B cell (primary cell): Measurements from ENCODE around the gene SERPINB6. TPM values are rescaled to one million over a fixed set of nuclear protein-coding genes. Genes with fewer than 3 reads are reported as not detected.

ENCODE experiments used
- ATAC-seq: fragments of 200-7000 bp; cut with Tn5 transposase; one replicate; pipeline ENCODE4 v1.10.0; 2021; ENCODE audit warnings: low read depth, mild to moderate bottlenecking, moderate number of reproducible peaks, moderate library complexity
- CTCF ChIA-PET: fragments of 350-600 bp; sonication (Branson Sonifier 250); formaldehyde crosslinking; loops from one replicate; lab custom pipeline; 2021; ENCODE audit warnings: antibody characterized with exemption, inconsistent platforms; lab: Charles Lee
- POLR2A ChIA-PET: fragments of 350-600 bp; sonication (Branson Sonifier 250); formaldehyde crosslinking; loops from one replicate; lab custom pipeline; 2021; ENCODE audit warnings: antibody characterized with exemption; lab: Charles Lee
- DNase-seq: peaks from one replicate; pipeline ENCODE4 v3.0.0; 2013
- H2AFZ ChIP-seq: 2 replicates; pipeline ENCODE4 v1.6.1; 2012; ENCODE audit warnings: mild to moderate bottlenecking, low read depth, low read length; ENCODE audit not compliant: insufficient read depth, poor library complexity, severe bottlenecking
- H3K27ac ChIP-seq, 2 donors: 1 replicate in 1 of 2; 2 replicates in 1 of 2; pipeline ENCODE4 v1.5.1; 2012 to 2013; ENCODE audit warnings: low read length in 2 of 2, mild to moderate bottlenecking in 2 of 2, moderate library complexity in 1 of 2
- H3K27me3 ChIP-seq, 4 experiments: fragments of 200-600 bp in 1 of 4; sonication (generic) in 1 of 4; replicated peaks in 1 of 4; 1 replicate in 2 of 4; 2 replicates in 2 of 4; pipeline versions ENCODE4 v1.6.1 to v1.7.0; 2013 to 2016; ENCODE audit warnings: low read length in 3 of 4, mild to moderate bottlenecking in 2 of 4, mixed read lengths in 1 of 4, moderate library complexity in 1 of 4; ENCODE audit not compliant: insufficient read depth in 4 of 4, control insufficient read depth in 3 of 4; ENCODE audit errors: control extremely low read depth in 1 of 4
- H3K36me3 ChIP-seq, 2 experiments: replicated peaks in 1 of 2; 1 replicate in 1 of 2; 2 replicates in 1 of 2; pipeline versions ENCODE4 v1.6.1 to v1.7.1; 2013; ENCODE audit warnings: low read length in 1 of 2; ENCODE audit not compliant: insufficient read depth in 2 of 2, control insufficient read depth in 1 of 2; ENCODE audit errors: control extremely low read depth in 1 of 2, extremely low read depth in 1 of 2
- H3K4me1 ChIP-seq, 2 donors: fragments of 200-600 bp in 1 of 2; sonication (generic) in 1 of 2; 1 replicate in 1 of 2; 2 replicates in 1 of 2; pipeline versions ENCODE4 v1.5.1 to v1.6.1; 2013 to 2017; ENCODE audit warnings: low read length in 2 of 2; ENCODE audit not compliant: control insufficient read depth in 2 of 2, insufficient read depth in 2 of 2
- H3K4me2 ChIP-seq: replicated peaks from 2 replicates; pipeline ENCODE3; 2012; ENCODE audit warnings: mild to moderate bottlenecking, low read depth, low read length; ENCODE audit not compliant: poor library complexity, severe bottlenecking
- H3K4me3 ChIP-seq, 5 experiments: fragments of 200-600 bp in 1 of 5; sonication (generic) in 1 of 5; 1 replicate in 3 of 5; 2 replicates in 2 of 5; pipeline versions ENCODE4 v1.5.1 to v1.7.0; 2011 to 2016; ENCODE audit warnings: low read length in 4 of 5, mild to moderate bottlenecking in 4 of 5, low read depth in 2 of 5, control low read depth in 1 of 5, moderate library complexity in 1 of 5; ENCODE audit not compliant: insufficient read depth in 1 of 5; ENCODE audit errors: control extremely low read depth in 1 of 5, extremely low read depth in 1 of 5
- H3K79me2 ChIP-seq: fragments of 200-600 bp; sonication (generic); one replicate; pipeline ENCODE4 v1.6.0; 2016; ENCODE audit warnings: low read length; ENCODE audit not compliant: control insufficient read depth, insufficient read depth
- H3K9ac ChIP-seq: fragments of 200-600 bp; sonication (generic); 2 replicates; pipeline ENCODE4 v1.6.1; 2017; ENCODE audit warnings: mild to moderate bottlenecking, low read length, moderate library complexity
- H3K9me3 ChIP-seq, 3 donors: one replicate each; pipeline versions ENCODE4 v1.6.1 to v1.7.1; 2013; ENCODE audit warnings: low read length in 2 of 3; ENCODE audit not compliant: control insufficient read depth in 2 of 3, insufficient read depth in 1 of 3; ENCODE audit errors: control extremely low read depth in 1 of 3
- H4K20me1 ChIP-seq: 2 replicates; pipeline ENCODE4 v1.6.0; 2012; ENCODE audit warnings: mild to moderate bottlenecking, low read length; ENCODE audit not compliant: insufficient read depth, control insufficient read depth, poor library complexity, severe bottlenecking
- H3K27ac Mint-ChIP-seq: one replicate; pipeline ENCODE4 v1.8.0; 2021; ENCODE audit warnings: mixed read lengths
- H3K27me3 Mint-ChIP-seq: one replicate; pipeline ENCODE4 v1.8.0; 2021; ENCODE audit warnings: mixed read lengths
- H3K4me1 Mint-ChIP-seq: one replicate; pipeline ENCODE4 v1.8.0; 2021; ENCODE audit warnings: mixed read lengths
- H3K4me3 Mint-ChIP-seq: one replicate; pipeline ENCODE4 v1.8.0; 2021; ENCODE audit warnings: mixed read lengths
- H3K9me3 Mint-ChIP-seq: one replicate; pipeline ENCODE4 v1.8.0; 2022; ENCODE audit warnings: mixed read lengths; ENCODE audit not compliant: insufficient read depth
- CTCF ChIP-seq: fragments of 200-600 bp; IDR thresholded peaks from one replicate; pipeline ENCODE4 v1.8.0; 2022; ENCODE audit warnings: antibody characterized with exemption, mild to moderate bottlenecking
- EZH2 ChIP-seq: IDR thresholded peaks from 2 replicates; pipeline ENCODE4 v1.6.1; 2012; ENCODE audit warnings: borderline replicate concordance, low read depth, mild to moderate bottlenecking, moderate library complexity, low read length; ENCODE audit not compliant: insufficient read depth, poor library complexity, severe bottlenecking
- WGBS: methylation state at CpG from one replicate; pipeline ENCODE4 v1.1.5; 2013; ENCODE audit warnings: missing lambda C conversion rate; ENCODE audit not compliant: insufficient coverage; 5-methylcytosine and 5-hydroxymethylcytosine counted together
- intact Hi-C: fragments of 100-400 bp; cut with micrococcal nuclease; formaldehyde crosslinking; loops from one replicate; pipeline ENCODE4 v1.10.0; 2022
- polyA plus RNA-seq: library from polyadenylated mRNA; depleted of rRNA; stranded (reverse); fragments of >200 nt; gene quantifications from 2 replicates; pipeline ENCODE4 v1.2.3, GENCODE V29; 2012
- total RNA-seq, 2 donors: library from RNA; stranded (reverse); fragments of 120-200 nt in 1 of 2; gene quantifications; 1 replicate in 1 of 2; 2 replicates in 1 of 2; pipeline versions ENCODE4 v1.2.3 to v1.2.4, GENCODE V29; 2013 to 2022

The SERPINB6 gene
- total and polyA plus RNA-seq, 2 donors (not counting 1 experiment from before 2014, with no cell fraction given), result 35.2 to 58.5 TPM

- DNase-seq (no peak), ATAC-seq (no peak)
- CTCF ChIA-PET, result interaction anchor here (0.6 to 3.0 kb wide), 7 partner anchors 8 to 121 kb away, joined by 3 to 16 read pairs (median 3); partner anchors contain the start of gene NQO2
- POLR2A ChIA-PET, result interaction anchor here (0.6 kb wide), 1 partner anchor 229 kb away, joined by 9 read pairs; no protein-coding TSS in a partner anchor
- H3K9me3 Mint-ChIP-seq, result no peaks in the 10 kb centered on the region
- H3K9me3 ChIP-seq, result no peaks in the 10 kb centered on the region
- H3K4me1 ChIP-seq, result peaks cover 20 to 27% of the 10 kb centered on the region in 2 donors
- no peak overlapping the region for H3K4me2 ChIP-seq
- H3K4me3 ChIP-seq, result no peak overlapping the region
- H3K36me3 ChIP-seq, result peaks cover 0 to 6% of the 10 kb centered on the region in 2 experiments
- peaks cover 20% of the 10 kb centered on the region for H3K4me1 Mint-ChIP-seq
- TF ChIP-seq CTCF (no peak), EZH2 (no peak)
- no peak overlapping the region for H3K27ac ChIP-seq
- no peaks in the 10 kb centered on the region for H3K79me2 ChIP-seq
- intact Hi-C loops, result no loop called here
- no peak overlapping the region for H3K4me3 Mint-ChIP-seq
- no CpG with 5 or more reads among the region's 6 CpGs for WGBS
- no peak overlapping the region for H3K27ac Mint-ChIP-seq
- no peak overlapping the region for H3K9ac ChIP-seq
- H3K27me3 Mint-ChIP-seq, result peaks cover 5% of the 10 kb centered on the region
- peaks cover 0 to 4% (median 0%) of the 10 kb centered on the region in 4 experiments for H3K27me3 ChIP-seq
- no peaks in the 10 kb centered on the region for H4K20me1 ChIP-seq
- H2AFZ ChIP-seq, result no peak overlapping the region
Measured at GRCh38 chr6:3019749-3020320, 48.5 kb upstream of the SERPINB6 start.

- no peak overlapping the region for H3K27ac ChIP-seq
- Mint-ChIP-seq H3K9me3 (no peaks in the 10 kb centered on the region), H3K4me1 (peaks cover 15% of the 10 kb centered on the region), H3K27ac (no peak overlapping the region), H3K27me3 (peaks cover 5% of the 10 kb centered on the region), H3K4me3 (no peak overlapping the region)
- no peaks in the 10 kb centered on the region for H3K9me3 ChIP-seq
- peaks cover 12 to 19% of the 10 kb centered on the region in 2 donors for H3K4me1 ChIP-seq
- H2AFZ ChIP-seq, result no peak overlapping the region
- no peaks in the 10 kb centered on the region for H4K20me1 ChIP-seq
- TF ChIP-seq CTCF (no peak), EZH2 (no peak)
- peaks cover 0 to 6% of the 10 kb centered on the region in 2 experiments for H3K36me3 ChIP-seq
- no peak for ATAC-seq
- no peak overlapping the region for H3K9ac ChIP-seq
- no peak overlapping the region for H3K4me2 ChIP-seq
- intact Hi-C loops, result no loop called here
- peaks cover 0 to 4% (median 0%) of the 10 kb centered on the region in 4 experiments for H3K27me3 ChIP-seq
- CTCF ChIA-PET, result interaction anchor here (0.6 to 3.0 kb wide), 4 partner anchors 9 to 106 kb away, joined by 3 to 16 read pairs (median 3); no protein-coding TSS in a partner anchor
- no peaks in the 10 kb centered on the region for H3K79me2 ChIP-seq
- no peak for DNase-seq
- no peak overlapping the region for H3K4me3 ChIP-seq
- no CpG with 5 or more reads among the region's 1 CpG for WGBS
- POLR2A ChIA-PET, result no interaction called here
Measured at GRCh38 chr6:3019065-3019464, 47.7 kb upstream of the SERPINB6 start.
